Prostate gland (tissue), 2 donors: ENCODE measurements around the gene PLGRKT.

Experiments used
- POLR2AphosphoS5 ChIP-seq: sonication (generic); formaldehyde crosslinking; IDR thresholded peaks from one replicate; pipeline ENCODE4 v1.6.1; 2017; ENCODE audit warnings: antibody characterized with exemption
- TF ChIP-seq, protein P1 (sequence below), 4 experiments: fragments of 200-600 bp in 2 of 4; fragments of 450-650 bp in 2 of 4; sonication (generic) in 2 of 4; IDR thresholded peaks; 1 replicate in 3 of 4; 2 replicates in 1 of 4; pipeline ENCODE4 v1.5.1; 2016 to 2019; ENCODE audit warnings: antibody characterized with exemption in 4 of 4, mild to moderate bottlenecking in 2 of 4, moderate library complexity in 2 of 4

DNA sequence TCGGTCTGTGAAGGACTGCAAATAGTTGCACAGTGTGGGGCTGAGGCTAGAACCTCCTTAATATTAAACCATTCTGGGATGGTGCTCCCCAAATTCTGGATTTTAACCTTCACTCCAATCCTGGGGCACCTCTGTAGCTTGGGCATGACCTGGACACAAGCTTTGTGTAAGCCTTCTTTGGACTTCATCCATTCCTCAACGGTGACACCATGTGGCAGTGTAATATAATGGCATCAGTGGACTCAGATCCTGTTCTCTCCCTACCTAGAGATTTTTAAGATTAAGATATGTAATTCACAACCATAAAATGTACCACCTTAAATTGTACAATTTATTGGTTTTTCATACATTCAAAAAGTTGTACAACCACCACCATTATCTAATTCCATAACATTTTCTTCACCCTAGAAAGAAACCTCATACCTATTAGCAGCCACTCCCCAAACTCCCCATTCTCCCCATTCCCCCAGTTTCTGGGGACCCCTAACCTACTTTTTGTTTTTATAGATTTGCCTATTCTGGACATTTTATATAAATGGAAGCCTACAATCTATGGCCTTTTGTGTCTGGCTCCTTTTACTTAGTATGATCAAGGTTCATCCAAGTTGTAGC lies 4.8 kb upstream of the PLGRKT start:
- TF ChIP-seq, protein P1, sequence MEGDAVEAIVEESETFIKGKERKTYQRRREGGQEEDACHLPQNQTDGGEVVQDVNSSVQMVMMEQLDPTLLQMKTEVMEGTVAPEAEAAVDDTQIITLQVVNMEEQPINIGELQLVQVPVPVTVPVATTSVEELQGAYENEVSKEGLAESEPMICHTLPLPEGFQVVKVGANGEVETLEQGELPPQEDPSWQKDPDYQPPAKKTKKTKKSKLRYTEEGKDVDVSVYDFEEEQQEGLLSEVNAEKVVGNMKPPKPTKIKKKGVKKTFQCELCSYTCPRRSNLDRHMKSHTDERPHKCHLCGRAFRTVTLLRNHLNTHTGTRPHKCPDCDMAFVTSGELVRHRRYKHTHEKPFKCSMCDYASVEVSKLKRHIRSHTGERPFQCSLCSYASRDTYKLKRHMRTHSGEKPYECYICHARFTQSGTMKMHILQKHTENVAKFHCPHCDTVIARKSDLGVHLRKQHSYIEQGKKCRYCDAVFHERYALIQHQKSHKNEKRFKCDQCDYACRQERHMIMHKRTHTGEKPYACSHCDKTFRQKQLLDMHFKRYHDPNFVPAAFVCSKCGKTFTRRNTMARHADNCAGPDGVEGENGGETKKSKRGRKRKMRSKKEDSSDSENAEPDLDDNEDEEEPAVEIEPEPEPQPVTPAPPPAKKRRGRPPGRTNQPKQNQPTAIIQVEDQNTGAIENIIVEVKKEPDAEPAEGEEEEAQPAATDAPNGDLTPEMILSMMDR (IDR thresholded peaks at IDR 0.05): peak in 2 of 4 experiments; percentile 54 to 58
- no peak for TF ChIP-seq POLR2AphosphoS5
